Muscle of arm (tissue), 12 donors: ENCODE data around the gene INSM1. TPM values are rescaled to one million over a fixed set of nuclear protein-coding genes. Genes with fewer than 3 reads are reported as not detected.

Experiments used
- DNase-seq: peaks from one replicate; pipeline ENCODE4 v3.0.0-alpha.2; 2013
- polyA plus RNA-seq, 12 donors: library from polyadenylated mRNA; unstranded; fragments of 120-200 nt; gene quantifications; one replicate each; pipeline ENCODE4 v1.2.1, GENCODE V29; 2013; ENCODE audit not compliant: insufficient read length in 12 of 12

INSM1 gene
- polyA plus RNA-seq, 12 donors: 0.07 to 6.1 (median 0.17) TPM; not detected in 1

DNA sequence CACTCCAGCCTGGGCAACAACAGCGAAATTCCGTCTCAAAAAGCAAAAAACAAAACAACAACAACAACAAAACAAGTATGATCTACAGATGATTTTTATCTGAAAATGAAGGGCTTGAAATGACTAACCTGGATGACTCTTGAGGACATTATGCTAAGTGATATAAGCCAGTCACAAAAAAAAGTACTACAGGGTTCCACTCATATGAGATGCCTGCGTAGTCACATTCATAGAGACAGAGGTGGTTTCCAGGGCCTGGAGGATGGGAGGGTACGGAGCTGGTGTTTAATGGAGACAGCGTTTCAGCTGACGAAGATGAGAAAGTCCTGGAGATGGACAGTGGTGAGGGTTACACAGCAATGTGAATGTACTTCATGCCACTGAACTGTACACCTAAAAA, 8.3 kb upstream of the INSM1 start:
- no peak for DNase-seq

- peak; percentile 55 for DNase-seq
Measured at GRCh38 chr20:20360464-20360863, 7.4 kb upstream of the INSM1 start.

- no peak for DNase-seq
Measured at GRCh38 chr20:20362774-20363433, 5.0 kb upstream of the INSM1 start.

GRCh38 chr20:20363434-20363798, 4.5 kb upstream of the INSM1 start:
- no peak for DNase-seq

GRCh38 chr20:20363799-20364592, 3.9 kb upstream of the INSM1 start:
- no peak for DNase-seq

DNA sequence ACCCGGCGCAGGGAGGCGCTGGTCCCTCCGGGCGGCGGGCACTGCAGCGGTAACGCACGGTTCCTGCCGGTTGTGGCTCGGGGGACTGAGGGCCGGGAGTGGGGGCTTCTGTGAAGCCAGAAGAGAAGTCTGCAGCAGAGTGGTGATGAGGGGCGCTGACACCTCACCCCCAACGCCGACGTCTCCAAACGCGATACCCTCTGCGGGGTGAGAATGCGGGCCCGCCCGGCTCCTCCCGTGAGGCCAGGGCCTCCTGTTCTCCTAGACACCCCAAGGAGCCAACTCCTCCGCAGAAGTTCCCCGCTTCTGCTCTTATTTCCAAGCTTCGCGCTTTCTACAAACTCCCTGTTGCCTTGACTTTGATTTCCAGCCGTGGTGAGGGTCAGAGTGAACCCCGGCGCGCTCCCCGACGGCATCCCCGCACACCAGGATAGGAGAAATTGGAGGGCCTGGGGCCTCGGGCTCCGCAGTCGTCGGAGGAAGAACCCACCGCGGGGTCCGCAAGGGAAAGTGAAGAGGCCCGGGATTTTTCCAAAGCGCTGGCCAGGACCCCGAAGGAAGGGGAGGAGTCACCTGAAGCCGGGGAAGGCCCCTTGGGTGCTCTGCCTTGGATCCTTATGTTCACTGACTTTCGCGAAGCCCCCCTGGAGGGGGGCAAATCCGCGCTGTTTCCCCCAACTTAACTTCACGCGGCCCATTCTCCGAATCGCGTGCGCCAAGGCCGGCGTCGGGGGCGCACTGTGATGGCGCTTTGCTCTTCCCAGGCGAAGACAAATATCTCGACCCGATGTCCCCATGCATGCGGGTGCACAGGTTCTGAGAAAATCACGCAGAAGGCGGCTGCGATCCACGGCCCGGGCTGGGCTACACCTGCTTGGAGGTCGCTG, 3.1 kb upstream of the INSM1 start:
- DNase-seq: no peak

- DNase-seq: no peak
Measured at GRCh38 chr20:20365480-20366161, 2.3 kb upstream of the INSM1 start.

DNA sequence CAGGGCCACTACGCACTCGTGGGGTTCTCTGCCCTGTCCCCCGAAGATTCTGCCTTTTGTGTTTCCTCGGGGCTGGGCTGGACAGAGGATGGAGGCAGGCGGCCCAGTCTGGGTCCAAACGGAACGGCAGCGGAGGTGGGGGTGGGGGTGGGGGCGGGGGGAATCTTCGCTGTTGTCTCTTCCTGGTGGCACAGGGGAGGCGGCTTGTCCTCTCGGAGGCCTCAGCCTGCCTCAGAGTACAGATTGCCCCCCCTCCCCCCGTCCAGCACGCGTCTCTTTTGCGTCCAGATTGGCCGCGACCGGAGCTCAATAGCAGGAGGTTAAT, 1.4 kb upstream of the INSM1 start:
- no peak for DNase-seq

GRCh38 chr20:20366876-20367574, 879 bp upstream of the INSM1 start:
- no peak for DNase-seq

- no peak for DNase-seq
Measured at GRCh38 chr20:20368418-20369249, 730 bp downstream of the INSM1 start.

GRCh38 chr20:20369250-20370093, 1.6 kb downstream of the INSM1 start:
- no peak for DNase-seq

- DNase-seq: no peak
Measured at GRCh38 chr20:20370094-20370575, 2.2 kb downstream of the INSM1 start.

- no peak for DNase-seq
Measured at GRCh38 chr20:20371083-20371482, 3.2 kb downstream of the INSM1 start.

DNA sequence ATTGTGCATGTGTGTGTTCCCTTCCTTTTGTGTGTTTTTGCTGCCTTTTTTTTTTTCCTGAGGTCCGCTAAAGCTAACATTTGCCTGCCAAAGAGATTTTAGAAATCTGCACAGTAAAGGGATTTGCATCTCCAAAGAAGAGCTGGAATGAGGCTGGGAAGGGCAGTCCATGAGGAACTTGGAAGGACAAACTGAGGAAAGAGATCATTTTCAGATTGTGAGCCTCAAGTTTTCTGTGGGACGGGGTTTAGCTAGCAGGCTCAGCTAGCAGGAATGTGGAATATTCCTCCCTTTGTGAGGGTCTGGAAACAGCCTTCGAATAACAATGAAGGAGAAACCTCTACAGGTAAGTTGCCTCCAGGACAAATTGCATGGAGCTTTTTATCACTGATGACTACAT, 3.8 kb downstream of the INSM1 start:
- no peak for DNase-seq

DNA sequence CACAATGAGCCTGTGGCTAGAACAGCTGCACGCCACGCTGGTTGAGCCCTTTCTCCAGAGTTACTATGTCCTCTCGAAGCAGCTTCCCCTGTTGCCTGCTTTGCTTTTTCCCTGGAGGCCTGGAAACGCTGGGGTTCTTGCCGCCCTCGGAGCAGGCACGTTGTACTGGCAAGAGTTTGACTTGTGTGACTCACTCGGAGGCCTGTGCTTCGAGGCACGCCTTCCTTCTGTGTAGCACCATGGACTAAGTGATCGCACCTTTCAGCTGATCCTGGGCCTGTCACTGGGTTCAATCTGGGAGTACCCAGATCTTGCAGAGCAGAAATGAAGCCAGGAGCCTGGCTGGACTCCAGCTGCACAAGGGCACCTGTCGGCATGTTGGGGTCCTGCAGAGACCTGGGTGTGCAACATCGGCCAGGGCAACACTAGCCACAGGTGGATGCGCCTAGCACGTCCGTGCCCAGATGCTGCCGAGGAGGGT, 5.2 kb downstream of the INSM1 start:
- DNase-seq: no peak

DNA sequence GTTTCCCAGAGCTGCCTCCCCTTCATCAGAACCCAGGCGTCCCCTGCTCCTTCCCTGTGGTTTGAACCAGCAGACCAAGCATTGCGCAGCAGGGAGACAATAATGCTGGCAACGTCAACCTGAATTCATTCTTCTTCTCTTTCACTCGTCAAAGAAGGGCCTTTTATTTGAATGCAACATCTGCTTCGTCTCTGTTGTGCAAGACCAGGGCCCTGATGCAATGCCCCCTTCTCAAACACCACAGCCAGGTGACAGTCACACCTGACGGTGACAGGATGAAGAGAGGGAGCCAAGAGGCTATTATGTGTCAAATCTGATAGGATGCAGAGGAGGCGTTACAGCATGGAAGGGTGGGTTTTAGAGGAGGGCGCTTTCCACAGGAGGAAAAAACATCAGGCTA, 8.0 kb downstream of the INSM1 start:
- DNase-seq: no peak

GRCh38 chr20:20386192-20386591, 18.3 kb downstream of the INSM1 start:
- no peak for DNase-seq

- DNase-seq: no peak
Measured at GRCh38 chr20:20390393-20390792, 22.5 kb downstream of the INSM1 start.

DNA sequence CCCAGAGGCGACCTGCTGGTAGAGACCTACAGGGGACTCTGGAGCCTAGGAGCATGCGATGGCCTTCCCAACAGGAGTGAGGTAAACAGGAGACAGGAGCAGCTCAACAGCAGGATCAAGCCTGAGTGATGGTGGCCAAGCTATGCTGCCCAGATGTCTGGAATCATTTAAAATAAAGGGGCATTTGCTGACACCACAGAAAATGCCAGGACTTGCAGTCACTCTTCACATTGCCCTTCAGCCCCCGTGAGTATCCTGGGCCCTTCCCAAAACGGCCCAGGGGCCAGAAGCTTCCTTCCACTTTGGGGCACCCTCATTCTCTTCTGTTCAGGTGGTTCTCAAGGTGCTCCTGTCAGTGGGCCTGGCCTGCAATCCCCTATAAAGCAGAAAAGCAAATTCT, 23.2 kb downstream of the INSM1 start:
- DNase-seq: no peak
